ENCODE data around the gene EML4.
A peak's percentile ranks its signal among the peaks of the same experiment; 100 is the strongest.
"Not testable (repeated sequence)": the region's sequence is repeated elsewhere in the genome, so short reads cannot be mapped to it uniquely, and the experiment has no call there.

EML4 gene

GRCh38 chr2:42340045-42340937, 171.1 kb downstream of the EML4 start:
- peaks cover 15% of the 10 kb centered on the region; the same call in 1 of the 2 replicates for H3K36me3 ChIP-seq (ENCODE audit: insufficient read depth, low read length)
- TF ChIP-seq FOXP2 (optimal IDR thresholded peaks at IDR 0.05; ENCODE audit: control extremely low read depth, extremely low read length, insufficient read depth) (no peak), EZH2 (IDR thresholded peaks at IDR 0.05) (no peak), POLR2AphosphoS5 (IDR thresholded peaks at IDR 0.05; ENCODE audit: borderline replicate concordance, low read depth, low read length) (no peak)
- no peaks in the 10 kb centered on the region for H3K9me3 ChIP-seq (ENCODE audit: low read depth, low read length)
- no peak for DNase-seq (ENCODE audit: low read depth, low spot score)
- H3K9ac ChIP-seq (ENCODE audit: insufficient read length), result no peak overlapping the region
- no peak overlapping the region for H3K4me3 ChIP-seq
- no peak overlapping the region for H3K27ac ChIP-seq

- H3K9me3 ChIP-seq (ENCODE audit: low read depth, low read length), result no peaks in the 10 kb centered on the region
- no peak for DNase-seq (ENCODE audit: low read depth, low spot score)
- H3K9ac ChIP-seq (ENCODE audit: insufficient read length), result no peak overlapping the region
- no peak overlapping the region for H3K27ac ChIP-seq
- H3K4me3 ChIP-seq, result no peak overlapping the region
- H3K36me3 ChIP-seq (ENCODE audit: insufficient read depth, low read length), result peaks cover 16% of the 10 kb centered on the region
- TF ChIP-seq POLR2AphosphoS5 (IDR thresholded peaks at IDR 0.05; ENCODE audit: borderline replicate concordance, low read depth, low read length) (no peak), EZH2 (IDR thresholded peaks at IDR 0.05) (no peak), FOXP2 (optimal IDR thresholded peaks at IDR 0.05; ENCODE audit: control extremely low read depth, extremely low read length, insufficient read depth) (no peak)
These were observed 171.9 kb downstream of the EML4 start for GRCh38 chr2:42340938-42341636.

DNA sequence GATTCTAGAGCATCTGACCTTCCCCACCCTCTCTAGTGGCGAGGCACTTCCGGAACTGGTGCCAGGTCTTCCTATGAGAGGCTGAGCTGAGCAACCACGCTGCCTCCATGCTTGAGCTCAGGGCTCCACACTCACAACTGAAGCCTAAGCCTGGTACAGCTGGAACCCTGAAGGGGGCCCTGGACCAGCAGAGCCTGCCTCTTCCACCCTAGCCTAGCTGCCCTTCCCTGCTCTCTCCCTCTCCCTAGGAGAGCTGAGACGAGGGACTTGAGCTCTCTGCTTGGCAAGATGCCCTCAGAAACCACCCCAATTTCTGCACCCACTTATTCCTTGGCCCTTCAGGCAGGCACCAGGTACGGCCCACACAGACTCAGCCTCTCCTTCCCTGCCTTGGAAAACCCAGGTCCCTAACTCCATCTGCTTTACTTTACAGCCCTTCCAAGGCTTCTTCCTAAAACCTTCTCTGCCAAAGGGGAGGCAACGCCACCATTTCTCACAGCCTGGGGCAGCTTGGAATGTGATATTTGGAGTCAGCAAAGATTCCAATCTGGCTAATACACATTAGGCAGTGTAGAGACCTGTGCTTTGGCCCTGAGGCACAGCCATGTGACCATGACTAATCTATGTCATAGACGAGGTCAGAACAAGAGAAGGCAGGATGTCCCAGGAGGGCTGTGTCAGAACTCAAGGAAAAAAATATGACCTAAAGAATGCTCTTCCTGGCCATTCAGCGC, 173.1 kb downstream of the EML4 start:
- TF ChIP-seq EZH2 (IDR thresholded peaks at IDR 0.05) (no peak), FOXP2 (optimal IDR thresholded peaks at IDR 0.05; ENCODE audit: control extremely low read depth, extremely low read length, insufficient read depth) (no peak)
- Histone ChIP-seq H3K9ac (ENCODE audit: insufficient read length) (no peak overlapping the region), H3K27ac (peak overlapping the region; percentile 4), H3K9me3 (ENCODE audit: low read depth, low read length) (no peaks in the 10 kb centered on the region), H3K36me3 (ENCODE audit: insufficient read depth, low read length) (peaks cover 20% of the 10 kb centered on the region), H3K4me3 (no peak overlapping the region)
- DNase-seq (ENCODE audit: low read depth, low spot score), result no peak

DNA sequence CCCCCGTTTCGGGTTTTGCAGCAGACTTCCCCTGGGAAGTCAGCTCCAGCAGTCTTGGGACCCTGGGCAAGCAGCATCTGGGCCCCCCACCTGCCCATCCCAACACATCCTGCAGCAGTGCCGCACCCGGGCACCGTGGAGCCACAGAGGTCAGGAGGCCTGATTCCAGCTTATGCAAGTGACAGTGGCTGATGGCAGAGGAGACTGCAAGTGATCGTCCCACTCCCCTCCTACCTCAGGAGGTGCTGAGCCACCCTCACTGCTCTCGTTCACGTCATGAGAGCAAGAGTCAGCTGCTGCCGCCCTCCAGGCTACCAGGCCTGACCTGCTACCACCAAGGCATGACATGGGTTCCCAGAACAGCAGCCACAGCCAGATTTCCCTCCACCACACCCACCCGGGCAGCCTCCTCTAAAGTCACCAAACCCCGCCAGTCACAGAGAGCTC, 173.7 kb downstream of the EML4 start:
- peaks cover 20% of the 10 kb centered on the region for H3K36me3 ChIP-seq (ENCODE audit: insufficient read depth, low read length)
- DNase-seq (ENCODE audit: low read depth, low spot score), result no peak
- no peak for TF ChIP-seq FOXP2 (optimal IDR thresholded peaks at IDR 0.05; ENCODE audit: control extremely low read depth, extremely low read length, insufficient read depth)
- no peak for TF ChIP-seq POLR2AphosphoS5 (IDR thresholded peaks at IDR 0.05; ENCODE audit: borderline replicate concordance, low read depth, low read length)
- TF ChIP-seq EZH2 (IDR thresholded peaks at IDR 0.05), result no peak
- H3K9me3 ChIP-seq (ENCODE audit: low read depth, low read length), result no peaks in the 10 kb centered on the region
- H3K9ac ChIP-seq (ENCODE audit: insufficient read length), result no peak overlapping the region
- no peak overlapping the region for H3K4me3 ChIP-seq
- H3K27ac ChIP-seq, result peak overlapping the region; percentile 4

DNA sequence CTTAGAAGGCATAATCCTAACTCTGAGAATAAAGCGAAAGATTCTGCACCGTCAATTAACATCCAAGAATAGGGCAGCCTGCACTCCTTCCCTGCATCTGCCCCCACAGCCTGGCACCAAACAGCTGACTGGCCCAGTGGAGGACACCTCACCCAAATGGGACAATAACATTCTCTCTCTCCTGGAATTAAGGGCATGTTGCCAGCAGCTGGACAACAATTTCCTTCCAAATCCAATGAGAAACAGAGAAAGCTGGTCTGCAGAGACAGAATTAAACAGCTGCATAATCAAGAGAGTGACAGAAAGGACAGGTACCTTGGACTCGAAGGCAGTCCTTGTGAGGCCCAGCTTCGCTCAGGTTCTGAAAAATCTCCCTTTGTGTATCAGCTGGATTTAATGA, 176.8 kb downstream of the EML4 start:
- Histone ChIP-seq H3K9ac (ENCODE audit: insufficient read length) (no peak overlapping the region), H3K9me3 (ENCODE audit: low read depth, low read length) (no peaks in the 10 kb centered on the region), H3K4me3 (no peak overlapping the region), H3K27ac (no peak overlapping the region), H3K36me3 (ENCODE audit: insufficient read depth, low read length) (peaks cover 39% of the 10 kb centered on the region)
- DNase-seq (ENCODE audit: low read depth, low spot score), result no peak
- TF ChIP-seq POLR2AphosphoS5 (IDR thresholded peaks at IDR 0.05; ENCODE audit: borderline replicate concordance, low read depth, low read length) (no peak), EZH2 (IDR thresholded peaks at IDR 0.05) (no peak), FOXP2 (optimal IDR thresholded peaks at IDR 0.05; ENCODE audit: control extremely low read depth, extremely low read length, insufficient read depth) (no peak)

DNA sequence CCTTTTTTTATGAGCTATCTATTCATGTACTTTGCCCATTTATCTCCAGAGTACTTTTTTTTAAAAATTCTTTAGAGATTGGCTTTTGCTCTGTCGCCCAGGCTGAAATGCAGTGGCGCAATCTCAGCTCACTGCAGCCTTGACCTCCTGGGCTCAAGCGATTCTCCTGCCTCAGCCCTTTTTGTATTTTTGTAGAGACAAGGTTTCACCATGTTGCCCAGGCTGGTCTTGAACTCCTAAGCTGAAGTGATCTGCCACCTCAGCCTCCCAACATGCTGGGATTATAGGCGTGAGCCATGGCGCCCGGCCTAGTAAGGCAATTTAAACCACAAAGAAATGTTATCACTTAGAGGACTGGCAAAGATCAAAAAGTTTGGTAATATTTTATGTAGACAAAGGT, 177.7 kb downstream of the EML4 start:
- not testable (repeated sequence) for H3K9me3 ChIP-seq (ENCODE audit: low read depth, low read length); H3K9ac ChIP-seq (ENCODE audit: insufficient read length); H3K4me3 ChIP-seq; DNase-seq (ENCODE audit: low read depth, low spot score); H3K27ac ChIP-seq
- H3K36me3 ChIP-seq (ENCODE audit: insufficient read depth, low read length), result peaks cover 47% of the 10 kb centered on the region

GRCh38 chr2:42347518-42347917, 178.4 kb downstream of the EML4 start:
- not testable (repeated sequence) for H3K4me3 ChIP-seq; H3K9ac ChIP-seq (ENCODE audit: insufficient read length); DNase-seq (ENCODE audit: low read depth, low spot score); H3K9me3 ChIP-seq (ENCODE audit: low read depth, low read length); H3K27ac ChIP-seq
- H3K36me3 ChIP-seq (ENCODE audit: insufficient read depth, low read length), result peaks cover 54% of the 10 kb centered on the region

- Histone ChIP-seq H3K27ac (no peak overlapping the region), H3K36me3 (ENCODE audit: insufficient read depth, low read length) (peaks cover 59% of the 10 kb centered on the region), H3K9ac (ENCODE audit: insufficient read length) (no peak overlapping the region), H3K4me3 (no peak overlapping the region), H3K9me3 (ENCODE audit: low read depth, low read length) (no peaks in the 10 kb centered on the region)
- TF ChIP-seq EZH2 (IDR thresholded peaks at IDR 0.05), result no peak
- TF ChIP-seq FOXP2 (optimal IDR thresholded peaks at IDR 0.05; ENCODE audit: control extremely low read depth, extremely low read length, insufficient read depth), result no peak
- TF ChIP-seq POLR2AphosphoS5 (IDR thresholded peaks at IDR 0.05; ENCODE audit: borderline replicate concordance, low read depth, low read length), result no peak
- DNase-seq (ENCODE audit: low read depth, low spot score), result no peak
These were observed 179.1 kb downstream of the EML4 start for GRCh38 chr2:42348113-42348805.

All from SK-N-MC (cell line).